K562 (cell line): ENCODE measurements around the gene RNF4. TPM values are rescaled to one million over a fixed set of nuclear protein-coding genes. Genes with fewer than 3 reads are reported as not detected.

Experiments used
- ADNP ChIP-seq: fragments of 200-800 bp; sonication (Bioruptor generic); IDR thresholded peaks from 2 replicates; pipeline ENCODE4 v1.6.1; 2016; ENCODE audit warnings: missing genetic modification characterization, missing compliant biosample characterization
- ARID2 ChIP-seq: fragments of 450-650 bp; IDR thresholded peaks from 2 replicates; pipeline ENCODE4 v1.6.1; 2017; ENCODE audit warnings: antibody characterized with exemption, mild to moderate bottlenecking
- ARNT ChIP-seq, 2 experiments: fragments of 450-650 bp; IDR thresholded peaks; 2 replicates each; pipeline ENCODE4 v1.6.1; 2016; ENCODE audit warnings: mild to moderate bottlenecking in 1 of 2
- CREBBP ChIP-seq: IDR thresholded peaks from one replicate; pipeline ENCODE4 v1.6.1; 2012; ENCODE audit warnings: low read depth, mild to moderate bottlenecking, control low read depth, inconsistent platforms, low read length
- ESRRB ChIP-seq: fragments of 250-450 bp; sonication (Bioruptor Pico); IDR thresholded peaks from 2 replicates; pipeline ENCODE4 v1.5.0; 2020; ENCODE audit warnings: mild to moderate bottlenecking, moderate library complexity, borderline replicate concordance
- GTF2F1 ChIP-seq: IDR thresholded peaks from 2 replicates; pipeline ENCODE4 v1.6.1; 2011; ENCODE audit warnings: low read depth, low read length, improper control_type of control experiment
- LARP7 ChIP-seq: fragments of 450-650 bp; IDR thresholded peaks from 2 replicates; pipeline ENCODE4 v1.6.1; 2016
- MAZ ChIP-seq, 2 experiments: fragments of 450-650 bp in 1 of 2; sonication (generic) in 1 of 2; formaldehyde crosslinking; IDR thresholded peaks in 1 of 2; conservative IDR thresholded peaks in 1 of 2; 2 replicates each; pipeline versions ENCODE4 v1.4.0 to v1.5.0; 2020; ENCODE audit warnings: mild to moderate bottlenecking in 1 of 2, missing genetic modification reagents in 1 of 2
- MED1 ChIP-seq: sonication (generic); formaldehyde crosslinking; IDR thresholded peaks from 2 replicates; pipeline ENCODE4 v1.8.1; 2023; ENCODE audit warnings: missing genetic modification reagents, borderline replicate concordance
- NCOA2 ChIP-seq, 2 experiments: fragments of 450-650 bp; IDR thresholded peaks; 2 replicates each; pipeline ENCODE4 v1.6.1; 2018; ENCODE audit warnings: mild to moderate bottlenecking in 2 of 2, moderate library complexity in 1 of 2; ENCODE audit not compliant: partially characterized antibody in 2 of 2
- NCOA6 ChIP-seq: fragments of 450-650 bp; IDR thresholded peaks from 2 replicates; pipeline ENCODE4 v1.6.1; 2017; ENCODE audit warnings: mild to moderate bottlenecking
- PHF21A ChIP-seq: fragments of 450-650 bp; IDR thresholded peaks from 2 replicates; pipeline ENCODE4 v1.6.1; 2017; ENCODE audit warnings: low read depth, borderline replicate concordance
- PHTF2 ChIP-seq: fragments of 250-450 bp; sonication (Bioruptor Pico); IDR thresholded peaks from 2 replicates; pipeline ENCODE4 v1.5.0; 2021; ENCODE audit warnings: mild to moderate bottlenecking
- RFX5 ChIP-seq: IDR thresholded peaks from 2 replicates; pipeline ENCODE4 v1.6.1; 2011; ENCODE audit warnings: low read depth, mild to moderate bottlenecking, improper control_type of control experiment, low read length
- SMARCC2 ChIP-seq: fragments of 450-650 bp; IDR thresholded peaks from 2 replicates; pipeline ENCODE4 v1.6.1; 2017; ENCODE audit warnings: antibody characterized with exemption, moderate library complexity, mild to moderate bottlenecking, low read depth
- SRSF9 ChIP-seq: fragments of 200-400 bp; formaldehyde crosslinking; IDR thresholded peaks from 2 replicates; pipeline ENCODE4 v1.6.1; 2017; ENCODE audit warnings: low read depth, low read length, borderline replicate concordance
- TRIM28 ChIP-seq: fragments of 450-650 bp; IDR thresholded peaks from 2 replicates; pipeline ENCODE4 v1.6.1; 2017
- ZKSCAN1 ChIP-seq: fragments of 150-350 bp; IDR thresholded peaks from 2 replicates; pipeline ENCODE4 v1.6.1; 2016; ENCODE audit warnings: low read depth, low read length
- ZNF224 ChIP-seq: sonication (generic); formaldehyde crosslinking; IDR thresholded peaks from 2 replicates; pipeline ENCODE4 v1.8.0; 2022; ENCODE audit warnings: mild to moderate bottlenecking, missing genetic modification reagents
- ZNF431 ChIP-seq: sonication (generic); formaldehyde crosslinking; IDR thresholded peaks from 2 replicates; pipeline ENCODE4 v1.8.0; 2022; ENCODE audit warnings: mild to moderate bottlenecking, missing genetic modification reagents
- ZNF668 ChIP-seq: fragments of 250-450 bp; sonication (Bioruptor Pico); IDR thresholded peaks from 2 replicates; pipeline ENCODE4 v1.8.0; 2022; ENCODE audit warnings: mild to moderate bottlenecking, inconsistent platforms
- ZNF696 ChIP-seq: fragments of 250-450 bp; sonication (Bioruptor Pico); conservative IDR thresholded peaks from 2 replicates; pipeline ENCODE4 v1.4.0; 2020; ENCODE audit warnings: mild to moderate bottlenecking, moderate library complexity
- ZNF76 ChIP-seq: fragments of 250-450 bp; sonication (Bioruptor Pico); IDR thresholded peaks from 2 replicates; pipeline ENCODE4 v1.4.0; 2020; ENCODE audit warnings: mild to moderate bottlenecking, moderate library complexity, borderline replicate concordance
- ZNF830 ChIP-seq: fragments of 250-450 bp; sonication (Bioruptor Pico); IDR thresholded peaks from 2 replicates; pipeline ENCODE4 v1.5.0; 2021; ENCODE audit warnings: mild to moderate bottlenecking
- polyA plus RNA-seq, 8 experiments: library from polyadenylated mRNA; depleted of rRNA in 4 of 8; stranded (reverse) in 5 of 8; unstranded in 3 of 8; fragments of >200 nt; fragmentation: Nextera tagmentation in 2 of 8; fragmentation: Illumina TruSeq in 1 of 8; extraction: Ambion mirVana in 2 of 8; extraction: Trizol in 1 of 8; gene quantifications; 2 replicates each; pipeline versions ENCODE4 v1.2.1 to v1.2.3, GENCODE V29; 2011 to 2014; ENCODE audit warnings: inconsistent platforms in 1 of 8, missing spikeins in 1 of 8
- total RNA-seq, 7 experiments: library from RNA; depleted of rRNA in 6 of 7; stranded (reverse); fragments of >200 nt in 6 of 7; fragmentation: Illumina TruSeq in 2 of 7; extraction: Trizol in 2 of 7; gene quantifications; 2 replicates each; pipeline versions ENCODE4 v1.2.1 to v1.2.3, GENCODE V29; 2011 to 2021; ENCODE audit warnings: low replicate concordance in 1 of 7
- TF ChIP-seq, protein P1 (sequence below): sonication (generic); formaldehyde crosslinking; IDR thresholded peaks from 2 replicates; pipeline ENCODE4 v1.8.0; 2022; ENCODE audit warnings: missing genetic modification reagents, mild to moderate bottlenecking, borderline replicate concordance
- TF ChIP-seq, protein P2 (sequence below): fragments of 450-650 bp; IDR thresholded peaks from one replicate; pipeline ENCODE4 v1.6.1; 2018; ENCODE audit warnings: mild to moderate bottlenecking, moderate library complexity; ENCODE audit not compliant: partially characterized antibody
- TF ChIP-seq, protein P3 (sequence below): fragments of 450-650 bp; IDR thresholded peaks from 2 replicates; pipeline ENCODE4 v1.6.1; 2016

The RNF4 gene
- total and polyA plus RNA-seq, 9 of the 15 experiments (the other 6 are each of a cell fraction or from before 2014, with no cell fraction given), result 19.2 to 59.3 (median 44.8) TPM

DNA sequence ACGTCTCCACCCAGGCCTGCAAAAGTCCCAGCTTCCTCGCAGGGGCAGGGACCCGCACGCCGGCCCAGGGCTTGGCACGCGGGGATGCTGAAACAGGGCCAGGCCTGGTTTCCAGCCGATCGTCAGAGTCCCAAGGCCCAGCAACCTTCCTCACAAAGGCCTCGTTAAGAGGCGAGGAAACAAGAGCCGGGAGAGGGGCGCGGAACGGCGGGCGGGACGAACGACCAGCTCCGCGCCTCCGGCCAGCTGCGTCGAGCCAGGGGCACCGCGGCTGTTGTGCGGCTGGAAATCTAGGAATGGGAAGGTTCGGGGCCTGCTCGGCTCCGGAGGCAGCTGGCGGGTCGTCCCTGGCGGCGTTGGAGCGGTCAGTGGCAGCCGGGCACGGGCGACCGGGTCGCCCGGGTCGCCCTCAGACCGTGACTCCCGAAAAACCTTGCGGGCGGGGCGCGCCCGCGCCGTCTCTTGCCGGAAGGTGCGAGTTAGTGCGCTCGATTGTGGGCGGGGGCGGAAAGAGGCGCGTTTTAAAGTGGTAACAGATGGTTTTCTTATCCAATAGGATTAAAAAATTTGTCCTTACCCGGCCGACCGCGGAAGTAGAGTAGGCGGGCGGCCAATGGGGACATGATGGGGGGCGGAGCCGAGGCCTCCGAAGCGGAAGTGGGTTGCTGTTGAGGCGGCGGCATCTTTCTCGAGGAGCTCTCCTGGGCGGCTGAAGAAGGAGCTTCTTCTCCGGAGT lies at the start of gene RNF4 (continued):
- no peak for TF ChIP-seq PHTF2 (CRISPR knock-in tag)
- no peak for TF ChIP-seq SMARCC2
- no peak for TF ChIP-seq LARP7
- no peak for TF ChIP-seq ZNF224 (CRISPR knock-in tag)
- TF ChIP-seq, protein P1, sequence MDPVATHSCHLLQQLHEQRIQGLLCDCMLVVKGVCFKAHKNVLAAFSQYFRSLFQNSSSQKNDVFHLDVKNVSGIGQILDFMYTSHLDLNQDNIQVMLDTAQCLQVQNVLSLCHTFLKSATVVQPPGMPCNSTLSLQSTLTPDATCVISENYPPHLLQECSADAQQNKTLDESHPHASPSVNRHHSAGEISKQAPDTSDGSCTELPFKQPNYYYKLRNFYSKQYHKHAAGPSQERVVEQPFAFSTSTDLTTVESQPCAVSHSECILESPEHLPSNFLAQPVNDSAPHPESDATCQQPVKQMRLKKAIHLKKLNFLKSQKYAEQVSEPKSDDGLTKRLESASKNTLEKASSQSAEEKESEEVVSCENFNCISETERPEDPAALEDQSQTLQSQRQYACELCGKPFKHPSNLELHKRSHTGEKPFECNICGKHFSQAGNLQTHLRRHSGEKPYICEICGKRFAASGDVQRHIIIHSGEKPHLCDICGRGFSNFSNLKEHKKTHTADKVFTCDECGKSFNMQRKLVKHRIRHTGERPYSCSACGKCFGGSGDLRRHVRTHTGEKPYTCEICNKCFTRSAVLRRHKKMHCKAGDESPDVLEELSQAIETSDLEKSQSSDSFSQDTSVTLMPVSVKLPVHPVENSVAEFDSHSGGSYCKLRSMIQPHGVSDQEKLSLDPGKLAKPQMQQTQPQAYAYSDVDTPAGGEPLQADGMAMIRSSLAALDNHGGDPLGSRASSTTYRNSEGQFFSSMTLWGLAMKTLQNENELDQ, result no peak; the same call in 1 of the 2 replicates
- TF ChIP-seq MAZ (CRISPR knock-in tag; conservative IDR thresholded peaks at IDR 0.05 in 1 of 2, IDR thresholded peaks at IDR 0.05 in 1 of 2), result peak in 1 of 2 experiments; percentile 87; a peak in 3 of 4 replicates
- no peak for TF ChIP-seq PHF21A
- no peak for TF ChIP-seq ZNF830
- TF ChIP-seq ESRRB (CRISPR knock-in tag), result no peak
- TF ChIP-seq ADNP (tag), result no peak
- TF ChIP-seq, protein P2, sequence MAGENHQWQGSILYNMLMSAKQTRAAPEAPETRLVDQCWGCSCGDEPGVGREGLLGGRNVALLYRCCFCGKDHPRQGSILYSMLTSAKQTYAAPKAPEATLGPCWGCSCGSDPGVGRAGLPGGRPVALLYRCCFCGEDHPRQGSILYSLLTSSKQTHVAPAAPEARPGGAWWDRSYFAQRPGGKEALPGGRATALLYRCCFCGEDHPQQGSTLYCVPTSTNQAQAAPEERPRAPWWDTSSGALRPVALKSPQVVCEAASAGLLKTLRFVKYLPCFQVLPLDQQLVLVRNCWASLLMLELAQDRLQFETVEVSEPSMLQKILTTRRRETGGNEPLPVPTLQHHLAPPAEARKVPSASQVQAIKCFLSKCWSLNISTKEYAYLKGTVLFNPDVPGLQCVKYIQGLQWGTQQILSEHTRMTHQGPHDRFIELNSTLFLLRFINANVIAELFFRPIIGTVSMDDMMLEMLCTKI, result no peak
- TF ChIP-seq ZKSCAN1, result peak; percentile 47; the same call in 1 of the 2 replicates
- no peak for TF ChIP-seq TRIM28
- 0 out of 2 replicates have a peak, but pooled peaks have one; percentile 33 for TF ChIP-seq ZNF76
- TF ChIP-seq MED1 (CRISPR knock-in tag), result no peak
- no peak for TF ChIP-seq ZNF696 (CRISPR knock-in tag)
- peak; percentile 60; the same call in 1 of the 2 replicates for TF ChIP-seq GTF2F1
- no peak for TF ChIP-seq NCOA2 (IDR thresholded peaks at IDR 0.05; ENCODE audit: partially characterized antibody in 2 of 2)
- TF ChIP-seq ZNF668 (CRISPR knock-in tag), result no peak
- no peak for TF ChIP-seq SRSF9
- TF ChIP-seq CREBBP, result no peak
- TF ChIP-seq ARNT (IDR thresholded peaks at IDR 0.05), result no peak
- TF ChIP-seq NCOA6, result no peak
- TF ChIP-seq ARID2, result no peak
- TF ChIP-seq, protein P3, sequence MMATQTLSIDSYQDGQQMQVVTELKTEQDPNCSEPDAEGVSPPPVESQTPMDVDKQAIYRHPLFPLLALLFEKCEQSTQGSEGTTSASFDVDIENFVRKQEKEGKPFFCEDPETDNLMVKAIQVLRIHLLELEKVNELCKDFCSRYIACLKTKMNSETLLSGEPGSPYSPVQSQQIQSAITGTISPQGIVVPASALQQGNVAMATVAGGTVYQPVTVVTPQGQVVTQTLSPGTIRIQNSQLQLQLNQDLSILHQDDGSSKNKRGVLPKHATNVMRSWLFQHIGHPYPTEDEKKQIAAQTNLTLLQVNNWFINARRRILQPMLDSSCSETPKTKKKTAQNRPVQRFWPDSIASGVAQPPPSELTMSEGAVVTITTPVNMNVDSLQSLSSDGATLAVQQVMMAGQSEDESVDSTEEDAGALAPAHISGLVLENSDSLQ, result peak; percentile 98
- peak; percentile 78; the same call in 1 of the 2 replicates for TF ChIP-seq ZNF431 (CRISPR knock-in tag)
- TF ChIP-seq RFX5, result no peak
